Panc1 (cell line): ENCODE results near the gene ATP1B3. TPM values are rescaled to one million over a fixed set of nuclear protein-coding genes. Genes with fewer than 3 reads are reported as not detected.
"Not testable (repeated sequence)": the region's sequence is repeated elsewhere in the genome, so short reads cannot be mapped to it uniquely, and the experiment has no call there.

Experiments
- ATAC-seq: fragments of 200-7000 bp; cut with Tn5 transposase; 2 replicates; pipeline ENCODE4 v1.9.1; 2020; ENCODE audit warnings: mild to moderate bottlenecking, moderate library complexity
- BruUV-seq: library from RNA; stranded (reverse); fragments of 400-500 nt; replicated peaks from 2 replicates; lab custom pipeline; 2021; lab: Mats Ljungman, UMichigan
- CTCF ChIA-PET: fragments of 300-600 bp; sonication (Branson Sonifier 250); formaldehyde crosslinking; loops from one replicate; lab custom pipeline; 2022; ENCODE audit warnings: antibody characterized with exemption; lab: Charles Lee
- POLR2A ChIA-PET: fragments of 300-600 bp; sonication (Branson Sonifier 250); formaldehyde crosslinking; loops from one replicate; lab custom pipeline; 2022; ENCODE audit warnings: antibody characterized with exemption; lab: Charles Lee
- DNase-seq: peaks from one replicate; pipeline ENCODE4 v3.0.0-alpha.2; 2010; ENCODE audit warnings: low read depth, low spot score
- H3K27ac ChIP-seq: 2 replicates; pipeline ENCODE4 v1.5.1; 2011; ENCODE audit warnings: mild to moderate bottlenecking, low read length, inconsistent platforms
- H3K27me3 ChIP-seq: fragments of 200-500 bp; sonication (Bioruptor generic); 2 replicates; pipeline ENCODE4 v1.6.0; 2014; ENCODE audit warnings: low read length, inconsistent platforms; ENCODE audit not compliant: control insufficient read depth, insufficient read depth
- H3K36me3 ChIP-seq: fragments of 200-500 bp; sonication (Bioruptor generic); 2 replicates; pipeline ENCODE4 v1.5.1; 2014; ENCODE audit warnings: inconsistent platforms, mild to moderate bottlenecking, low read length, moderate library complexity; ENCODE audit not compliant: control insufficient read depth, insufficient read depth
- H3K4me1 ChIP-seq: 2 replicates; pipeline ENCODE4 v1.5.1; 2011; ENCODE audit warnings: inconsistent platforms, mild to moderate bottlenecking, low read length, moderate library complexity; ENCODE audit not compliant: control insufficient read depth, insufficient read depth
- H3K4me3 ChIP-seq, 2 experiments: 2 replicates each; pipeline ENCODE4 v1.5.1; 2011 to 2012; ENCODE audit warnings: low read depth in 2 of 2, low read length in 2 of 2, mild to moderate bottlenecking in 2 of 2, inconsistent platforms in 1 of 2, moderate library complexity in 1 of 2
- H3K9me3 ChIP-seq: fragments of 200-500 bp; sonication (Bioruptor generic); 2 replicates; pipeline ENCODE4 v1.5.1; 2014; ENCODE audit warnings: low read depth, mild to moderate bottlenecking, inconsistent platforms, low read length, moderate library complexity; ENCODE audit not compliant: control insufficient read depth, insufficient read depth
- POLR2AphosphoS5 ChIP-seq: IDR thresholded peaks from 2 replicates; pipeline ENCODE4 v1.6.1; 2012; ENCODE audit warnings: mild to moderate bottlenecking, low read depth, low read length, moderate library complexity
- SIN3A ChIP-seq: IDR thresholded peaks from 2 replicates; pipeline ENCODE4 v1.6.1; 2012; ENCODE audit warnings: low read depth, mild to moderate bottlenecking, low read length, moderate library complexity, borderline replicate concordance; ENCODE audit not compliant: insufficient read depth
- TCF7L2 ChIP-seq: IDR thresholded peaks from 2 replicates; pipeline ENCODE4 v1.6.1; 2011; ENCODE audit warnings: mild to moderate bottlenecking, low read depth, low read length, inconsistent platforms
- in situ Hi-C: cut with HindIII; loops from 2 replicates; pipeline ENCODE4 v1.10.0; 2016; ENCODE audit warnings: low sequenced_read_pairs, low pct_unique_long_range_greater_than_20kb
- intact Hi-C: fragments of 100-400 bp; cut with micrococcal nuclease; formaldehyde crosslinking; loops from one replicate; pipeline ENCODE4 v1.10.0; 2022; ENCODE audit not compliant: unreplicated experiment
- total RNA-seq: library from RNA; stranded (reverse); gene quantifications from one replicate; pipeline ENCODE4 v1.2.1, GENCODE V29; 2021; ENCODE audit not compliant: unreplicated experiment
- TF ChIP-seq, protein P1 (sequence below), 2 experiments: IDR thresholded peaks; 2 replicates each; pipeline ENCODE4 v1.6.1; 2011 to 2012; ENCODE audit warnings: low read depth in 2 of 2, control low read depth in 1 of 2, low read length in 1 of 2, mild to moderate bottlenecking in 1 of 2, moderate library complexity in 1 of 2; ENCODE audit not compliant: insufficient read depth in 1 of 2
- TF ChIP-seq, protein P2 (sequence below): fragments of 450-650 bp; IDR thresholded peaks from 2 replicates; pipeline ENCODE4 v1.5.1; 2017; ENCODE audit warnings: mild to moderate bottlenecking

The ATP1B3 gene
- total RNA-seq, 1 experiment from 2014 or later, result 201 TPM

DNA sequence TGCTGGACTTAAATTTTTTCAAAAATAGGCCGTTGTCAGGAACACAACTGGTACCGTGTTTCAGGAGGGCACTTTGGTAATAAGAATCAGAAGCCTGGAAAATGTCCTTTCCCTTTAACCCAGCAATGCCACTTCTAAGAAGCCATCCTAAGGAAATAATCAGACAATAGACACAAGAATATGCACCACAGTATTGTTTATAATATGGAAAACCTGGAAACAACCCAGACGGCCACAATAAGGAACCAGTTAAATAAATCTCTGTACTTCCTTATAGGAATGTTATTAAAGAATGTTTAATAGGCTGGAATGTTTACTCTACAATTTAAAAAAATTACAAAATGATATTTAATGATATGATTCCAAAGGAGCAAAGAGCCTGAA is 30.4 kb upstream of the ATP1B3 start:
- Histone ChIP-seq H3K4me3 (no peak overlapping the region), H3K27me3 (no peaks in the 10 kb centered on the region), H3K36me3 (no peaks in the 10 kb centered on the region), H3K9me3 (no peaks in the 10 kb centered on the region), H3K4me1 (no peaks in the 10 kb centered on the region), H3K27ac (no peak overlapping the region)
- POLR2A ChIA-PET, result no interaction called here
- CTCF ChIA-PET, result no interaction called here
- ATAC-seq, result no peak
- no peak for TF ChIP-seq SIN3A
- TF ChIP-seq, protein P1, sequence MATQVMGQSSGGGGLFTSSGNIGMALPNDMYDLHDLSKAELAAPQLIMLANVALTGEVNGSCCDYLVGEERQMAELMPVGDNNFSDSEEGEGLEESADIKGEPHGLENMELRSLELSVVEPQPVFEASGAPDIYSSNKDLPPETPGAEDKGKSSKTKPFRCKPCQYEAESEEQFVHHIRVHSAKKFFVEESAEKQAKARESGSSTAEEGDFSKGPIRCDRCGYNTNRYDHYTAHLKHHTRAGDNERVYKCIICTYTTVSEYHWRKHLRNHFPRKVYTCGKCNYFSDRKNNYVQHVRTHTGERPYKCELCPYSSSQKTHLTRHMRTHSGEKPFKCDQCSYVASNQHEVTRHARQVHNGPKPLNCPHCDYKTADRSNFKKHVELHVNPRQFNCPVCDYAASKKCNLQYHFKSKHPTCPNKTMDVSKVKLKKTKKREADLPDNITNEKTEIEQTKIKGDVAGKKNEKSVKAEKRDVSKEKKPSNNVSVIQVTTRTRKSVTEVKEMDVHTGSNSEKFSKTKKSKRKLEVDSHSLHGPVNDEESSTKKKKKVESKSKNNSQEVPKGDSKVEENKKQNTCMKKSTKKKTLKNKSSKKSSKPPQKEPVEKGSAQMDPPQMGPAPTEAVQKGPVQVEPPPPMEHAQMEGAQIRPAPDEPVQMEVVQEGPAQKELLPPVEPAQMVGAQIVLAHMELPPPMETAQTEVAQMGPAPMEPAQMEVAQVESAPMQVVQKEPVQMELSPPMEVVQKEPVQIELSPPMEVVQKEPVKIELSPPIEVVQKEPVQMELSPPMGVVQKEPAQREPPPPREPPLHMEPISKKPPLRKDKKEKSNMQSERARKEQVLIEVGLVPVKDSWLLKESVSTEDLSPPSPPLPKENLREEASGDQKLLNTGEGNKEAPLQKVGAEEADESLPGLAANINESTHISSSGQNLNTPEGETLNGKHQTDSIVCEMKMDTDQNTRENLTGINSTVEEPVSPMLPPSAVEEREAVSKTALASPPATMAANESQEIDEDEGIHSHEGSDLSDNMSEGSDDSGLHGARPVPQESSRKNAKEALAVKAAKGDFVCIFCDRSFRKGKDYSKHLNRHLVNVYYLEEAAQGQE (IDR thresholded peaks at IDR 0.05; ENCODE audit: insufficient read depth in 1 of 2, low read depth in 2 of 2, low read length in 1 of 2), result no peak
- TF ChIP-seq, protein P2, sequence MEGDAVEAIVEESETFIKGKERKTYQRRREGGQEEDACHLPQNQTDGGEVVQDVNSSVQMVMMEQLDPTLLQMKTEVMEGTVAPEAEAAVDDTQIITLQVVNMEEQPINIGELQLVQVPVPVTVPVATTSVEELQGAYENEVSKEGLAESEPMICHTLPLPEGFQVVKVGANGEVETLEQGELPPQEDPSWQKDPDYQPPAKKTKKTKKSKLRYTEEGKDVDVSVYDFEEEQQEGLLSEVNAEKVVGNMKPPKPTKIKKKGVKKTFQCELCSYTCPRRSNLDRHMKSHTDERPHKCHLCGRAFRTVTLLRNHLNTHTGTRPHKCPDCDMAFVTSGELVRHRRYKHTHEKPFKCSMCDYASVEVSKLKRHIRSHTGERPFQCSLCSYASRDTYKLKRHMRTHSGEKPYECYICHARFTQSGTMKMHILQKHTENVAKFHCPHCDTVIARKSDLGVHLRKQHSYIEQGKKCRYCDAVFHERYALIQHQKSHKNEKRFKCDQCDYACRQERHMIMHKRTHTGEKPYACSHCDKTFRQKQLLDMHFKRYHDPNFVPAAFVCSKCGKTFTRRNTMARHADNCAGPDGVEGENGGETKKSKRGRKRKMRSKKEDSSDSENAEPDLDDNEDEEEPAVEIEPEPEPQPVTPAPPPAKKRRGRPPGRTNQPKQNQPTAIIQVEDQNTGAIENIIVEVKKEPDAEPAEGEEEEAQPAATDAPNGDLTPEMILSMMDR, result no peak
- in situ Hi-C loops (no loop called here), intact Hi-C loops (no loop called here)
- DNase-seq, result no peak
- BruUV-seq, result no TSS peak

DNA sequence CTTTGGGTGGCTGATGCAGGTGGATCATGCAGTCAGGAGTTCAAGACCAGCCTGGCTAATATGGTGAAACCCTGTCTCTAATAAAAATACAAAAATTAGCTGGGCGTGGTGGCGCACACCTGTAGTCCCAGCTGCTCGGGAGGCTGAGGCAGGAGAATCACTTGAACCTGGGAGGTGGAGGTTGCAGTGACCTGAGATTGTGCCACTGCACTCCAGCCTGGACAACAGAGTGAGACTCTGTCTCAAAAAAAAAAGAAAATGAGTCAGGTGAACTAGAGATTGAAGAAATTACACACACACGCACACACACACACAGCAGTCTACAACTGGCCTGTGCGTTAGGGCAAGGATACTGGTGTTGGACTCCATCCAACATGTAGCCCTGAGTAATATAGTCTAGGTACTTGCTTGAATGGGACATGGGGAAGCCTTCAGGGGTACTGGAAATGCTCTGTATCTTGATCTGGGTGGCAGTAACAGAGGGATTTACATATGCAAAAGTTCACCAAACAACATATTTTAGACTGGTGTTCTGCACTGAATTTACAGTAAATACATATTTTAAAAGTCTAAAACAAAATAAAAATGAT is 28.2 kb upstream of the ATP1B3 start:
- H3K36me3 ChIP-seq, H3K4me1 ChIP-seq, H3K27me3 ChIP-seq, ATAC-seq, CTCF ChIA-PET, H3K4me3 ChIP-seq, H3K9me3 ChIP-seq, H3K27ac ChIP-seq, BruUV-seq, DNase-seq, in situ Hi-C loops, intact Hi-C loops, POLR2A ChIA-PET: not testable (repeated sequence)

DNA sequence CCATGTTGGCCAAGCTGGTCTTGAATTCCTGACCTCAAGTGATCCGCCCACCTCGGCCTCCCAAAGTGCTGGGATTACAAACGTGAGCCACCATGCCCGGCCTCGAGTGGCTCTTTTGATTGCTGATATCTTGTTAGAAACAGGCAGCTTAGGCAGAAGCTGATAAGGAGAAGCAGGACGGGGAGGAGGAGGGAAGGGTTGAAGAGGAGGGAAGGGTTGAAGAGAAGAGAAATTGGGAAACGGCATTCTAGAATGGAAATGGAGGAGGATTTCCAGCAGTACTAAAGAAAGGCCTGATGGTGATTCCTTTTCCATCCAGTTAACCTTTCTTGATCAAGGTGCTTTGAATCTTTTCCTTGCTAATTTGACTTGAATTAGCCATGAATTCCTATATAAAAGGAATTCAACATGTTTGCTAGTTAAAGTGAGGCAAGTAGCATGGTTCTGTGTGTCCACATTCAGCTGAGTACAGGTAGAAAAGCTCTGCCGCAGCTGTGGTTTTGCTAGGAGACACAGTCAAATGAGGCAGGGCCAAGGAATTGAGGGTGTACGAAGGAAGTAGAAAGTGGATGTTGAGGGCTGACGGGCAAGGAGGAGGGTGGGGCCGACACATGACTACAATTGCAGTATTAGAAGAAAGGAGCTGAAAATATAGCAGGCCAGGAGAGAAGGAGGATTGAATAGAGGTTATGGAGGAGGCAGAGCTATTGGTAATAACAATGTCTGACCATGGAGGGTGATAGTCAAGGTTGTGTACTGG is 27.2 kb upstream of the ATP1B3 start:
- DNase-seq (no peak), ATAC-seq (no peak)
- TF ChIP-seq, protein P1 (IDR thresholded peaks at IDR 0.05; ENCODE audit: insufficient read depth in 1 of 2, low read depth in 2 of 2, low read length in 1 of 2), result no peak
- TF ChIP-seq, protein P2, result no peak
- TF ChIP-seq TCF7L2, result no peak
- TF ChIP-seq POLR2AphosphoS5, result no peak
- TF ChIP-seq SIN3A, result no peak
- H3K27me3 ChIP-seq, result no peaks in the 10 kb centered on the region
- no peak overlapping the region for H3K4me3 ChIP-seq
- H3K27ac ChIP-seq, result no peak overlapping the region
- no TSS peak for BruUV-seq
- intact Hi-C loops (no loop called here), in situ Hi-C loops (no loop called here)
- H3K36me3 ChIP-seq, result no peaks in the 10 kb centered on the region
- CTCF ChIA-PET, result no interaction called here
- H3K9me3 ChIP-seq, result no peaks in the 10 kb centered on the region
- POLR2A ChIA-PET, result interaction anchor here (0.6 kb wide), 1 partner anchor 28 kb away, joined by 13 read pairs; no protein-coding TSS in a partner anchor
- no peaks in the 10 kb centered on the region for H3K4me1 ChIP-seq
